SU-DHL-6 (cell line): Measurements from ENCODE around the gene CCP110.

Source experiments
- H2AFZ ChIP-seq: fragments of 200-600 bp; sonication (generic); 2 replicates; pipeline ENCODE4 v1.6.1; 2014; ENCODE audit warnings: low read depth, mild to moderate bottlenecking, moderate library complexity, mixed read lengths, antibody characterized with exemption, low read length; ENCODE audit not compliant: severe bottlenecking
- H3F3A ChIP-seq: fragments of 200-600 bp; shearing (Covaris generic); 2 replicates; pipeline ENCODE4 v1.6.0; 2016; ENCODE audit warnings: antibody characterized with exemption, mild to moderate bottlenecking; ENCODE audit not compliant: insufficient read depth
- H3K27ac ChIP-seq: fragments of 200-600 bp; sonication (generic); 2 replicates; pipeline ENCODE4 v1.5.1; 2016; ENCODE audit warnings: low read depth, mild to moderate bottlenecking, low read length, moderate library complexity, mixed read lengths
- H3K27me3 ChIP-seq: fragments of 200-600 bp; sonication (generic), shearing (Covaris generic); 2 replicates; pipeline ENCODE4 v1.6.0; 2014; ENCODE audit warnings: mild to moderate bottlenecking, low read length
- H3K36me3 ChIP-seq: fragments of 200-600 bp; sonication (generic); 2 replicates; pipeline ENCODE4 v1.6.1; 2014; ENCODE audit warnings: mild to moderate bottlenecking, low read length, mixed read lengths
- H3K4me2 ChIP-seq: fragments of 300-600, 200-600 bp; shearing (Covaris generic), sonication (generic); 2 replicates; pipeline ENCODE4 v1.6.0; 2014; ENCODE audit warnings: low read length, low read depth, mild to moderate bottlenecking; ENCODE audit not compliant: poor library complexity, severe bottlenecking
- H3K4me3 ChIP-seq: fragments of 200-600 bp; sonication (generic); 2 replicates; pipeline ENCODE4 v1.5.1; 2014; ENCODE audit warnings: antibody characterized with exemption, low read length, mild to moderate bottlenecking, mixed read lengths; ENCODE audit not compliant: insufficient read depth, poor library complexity, severe bottlenecking
- H3K79me2 ChIP-seq: fragments of 200-600 bp; sonication (generic); 2 replicates; pipeline ENCODE4 v1.6.1; 2014; ENCODE audit warnings: mild to moderate bottlenecking, low read length, moderate library complexity; ENCODE audit not compliant: insufficient read depth
- H3K9ac ChIP-seq: fragments of 200-600 bp; sonication (generic); 2 replicates; pipeline ENCODE4 v1.7.0; 2014; ENCODE audit warnings: mild to moderate bottlenecking, low read length
- H3K9me2 ChIP-seq: fragments of 200-600 bp; sonication (generic); replicated peaks from 2 replicates; pipeline ENCODE4 v1.6.1; 2014; ENCODE audit warnings: low read length; ENCODE audit not compliant: insufficient read depth
- H3K9me3 ChIP-seq: fragments of 200-600 bp; sonication (generic); 2 replicates; pipeline ENCODE4 v1.6.1; 2014; ENCODE audit warnings: low read length, mixed read lengths; ENCODE audit not compliant: insufficient read depth
- H4K20me1 ChIP-seq: fragments of 200-600 bp; sonication (generic); 2 replicates; pipeline ENCODE4 v1.6.1; 2014; ENCODE audit warnings: low read depth, mild to moderate bottlenecking, antibody characterized with exemption, low read length, moderate library complexity, mixed read lengths
- EZH2phosphoT487 ChIP-seq: fragments of 200-600 bp; sonication (generic), shearing (Covaris generic); conservative IDR thresholded peaks from 2 replicates; pipeline ENCODE4 v1.6.1; 2018; ENCODE audit warnings: mild to moderate bottlenecking, antibody characterized with exemption, low read length, moderate library complexity, mixed read lengths
- TF ChIP-seq, protein P1 (sequence below): fragments of 200-600 bp; sonication (generic); IDR thresholded peaks from one replicate; pipeline ENCODE4 v1.5.1; 2017; ENCODE audit warnings: antibody characterized with exemption, mild to moderate bottlenecking, low read length, moderate library complexity; ENCODE audit not compliant: insufficient read depth, poor library complexity, severe bottlenecking

The CCP110 gene

DNA sequence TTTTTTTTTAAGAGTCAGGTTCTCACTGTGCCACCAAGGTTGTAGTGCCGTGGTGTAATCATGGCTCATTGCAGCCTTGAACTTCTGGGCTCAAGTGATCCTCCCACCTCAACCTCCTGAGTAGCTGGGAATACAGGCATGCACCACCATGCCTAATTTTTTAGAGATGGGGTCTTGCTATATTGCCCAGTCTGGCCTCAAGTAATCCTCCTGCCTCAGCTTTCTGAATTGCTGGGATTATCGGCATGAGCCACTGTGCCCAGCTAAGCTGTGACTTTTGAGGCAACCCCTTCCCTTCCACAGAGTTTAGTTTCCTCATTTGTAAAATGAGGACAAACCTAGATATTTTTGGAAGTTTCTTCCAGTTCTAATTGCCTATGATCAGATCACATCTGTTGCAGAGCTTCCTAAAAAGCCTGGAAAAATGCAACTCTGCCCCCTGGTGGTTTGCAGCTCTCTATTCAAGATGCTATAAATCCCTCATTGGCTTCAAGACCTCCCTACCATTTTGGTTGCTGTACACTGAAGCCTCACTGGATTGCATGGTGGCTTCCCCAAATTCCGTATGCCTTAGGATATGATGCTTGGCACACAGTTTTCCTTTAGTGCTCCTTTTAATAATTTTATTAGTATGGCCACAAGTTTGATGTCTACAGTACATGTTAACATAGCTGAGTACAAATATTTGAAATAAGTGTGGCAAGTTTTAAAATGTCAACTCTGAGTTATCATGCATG is 21.2 kb upstream of the CCP110 start:
- Histone ChIP-seq H3K9me3 (no peaks in the 10 kb centered on the region), H3K36me3 (peaks cover 21% of the 10 kb centered on the region), H3K4me3 (no peak overlapping the region), H3K9me2 (no peaks in the 10 kb centered on the region), H4K20me1 (no peaks in the 10 kb centered on the region), H3K4me2 (no peak overlapping the region), H3F3A (no peaks in the 10 kb centered on the region), H3K79me2 (no peaks in the 10 kb centered on the region), H2AFZ (no peak overlapping the region), H3K27ac (no peak overlapping the region), H3K9ac (no peak overlapping the region), H3K27me3 (no peaks in the 10 kb centered on the region)
- no peak for TF ChIP-seq EZH2phosphoT487
- TF ChIP-seq, protein P1, sequence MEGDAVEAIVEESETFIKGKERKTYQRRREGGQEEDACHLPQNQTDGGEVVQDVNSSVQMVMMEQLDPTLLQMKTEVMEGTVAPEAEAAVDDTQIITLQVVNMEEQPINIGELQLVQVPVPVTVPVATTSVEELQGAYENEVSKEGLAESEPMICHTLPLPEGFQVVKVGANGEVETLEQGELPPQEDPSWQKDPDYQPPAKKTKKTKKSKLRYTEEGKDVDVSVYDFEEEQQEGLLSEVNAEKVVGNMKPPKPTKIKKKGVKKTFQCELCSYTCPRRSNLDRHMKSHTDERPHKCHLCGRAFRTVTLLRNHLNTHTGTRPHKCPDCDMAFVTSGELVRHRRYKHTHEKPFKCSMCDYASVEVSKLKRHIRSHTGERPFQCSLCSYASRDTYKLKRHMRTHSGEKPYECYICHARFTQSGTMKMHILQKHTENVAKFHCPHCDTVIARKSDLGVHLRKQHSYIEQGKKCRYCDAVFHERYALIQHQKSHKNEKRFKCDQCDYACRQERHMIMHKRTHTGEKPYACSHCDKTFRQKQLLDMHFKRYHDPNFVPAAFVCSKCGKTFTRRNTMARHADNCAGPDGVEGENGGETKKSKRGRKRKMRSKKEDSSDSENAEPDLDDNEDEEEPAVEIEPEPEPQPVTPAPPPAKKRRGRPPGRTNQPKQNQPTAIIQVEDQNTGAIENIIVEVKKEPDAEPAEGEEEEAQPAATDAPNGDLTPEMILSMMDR, result peak; percentile 65

DNA sequence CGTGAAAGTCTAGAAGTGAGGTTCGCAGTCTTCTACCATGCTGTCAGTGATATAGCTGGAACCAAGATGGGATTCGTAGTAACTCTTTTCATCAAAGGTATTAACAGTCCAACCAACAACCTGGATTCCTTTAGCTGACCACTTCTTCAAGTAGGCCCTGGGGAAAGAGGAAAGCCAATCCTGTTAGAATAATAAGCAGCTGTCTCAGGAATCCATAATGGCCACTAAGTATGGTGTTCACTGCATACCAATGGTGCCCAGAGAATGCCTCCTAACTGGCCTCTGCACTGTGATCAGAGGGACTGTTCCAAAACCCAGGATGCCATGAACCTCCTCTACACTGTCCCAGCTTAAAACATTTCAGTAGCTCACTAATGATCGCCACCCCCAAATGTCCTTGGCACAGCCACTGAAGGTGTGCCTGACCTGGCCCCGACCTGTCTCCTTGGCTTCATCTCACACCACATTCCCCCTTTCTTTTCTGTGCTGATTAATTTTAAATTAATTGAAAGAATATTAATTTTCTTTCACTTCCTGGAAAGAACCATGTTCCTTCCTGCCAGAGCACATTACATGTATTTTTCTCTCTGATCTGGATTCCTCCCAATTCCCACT is 20.2 kb upstream of the CCP110 start:
- Histone ChIP-seq H2AFZ (no peak overlapping the region), H3K36me3 (peaks cover 21% of the 10 kb centered on the region), H4K20me1 (no peaks in the 10 kb centered on the region), H3K4me3 (no peak overlapping the region), H3K4me2 (no peak overlapping the region), H3K79me2 (no peaks in the 10 kb centered on the region), H3K27ac (no peak overlapping the region), H3K9ac (no peak overlapping the region), H3F3A (no peaks in the 10 kb centered on the region), H3K27me3 (no peaks in the 10 kb centered on the region), H3K9me2 (no peaks in the 10 kb centered on the region), H3K9me3 (no peaks in the 10 kb centered on the region)
- TF ChIP-seq, protein P1, result no peak
- TF ChIP-seq EZH2phosphoT487, result no peak

DNA sequence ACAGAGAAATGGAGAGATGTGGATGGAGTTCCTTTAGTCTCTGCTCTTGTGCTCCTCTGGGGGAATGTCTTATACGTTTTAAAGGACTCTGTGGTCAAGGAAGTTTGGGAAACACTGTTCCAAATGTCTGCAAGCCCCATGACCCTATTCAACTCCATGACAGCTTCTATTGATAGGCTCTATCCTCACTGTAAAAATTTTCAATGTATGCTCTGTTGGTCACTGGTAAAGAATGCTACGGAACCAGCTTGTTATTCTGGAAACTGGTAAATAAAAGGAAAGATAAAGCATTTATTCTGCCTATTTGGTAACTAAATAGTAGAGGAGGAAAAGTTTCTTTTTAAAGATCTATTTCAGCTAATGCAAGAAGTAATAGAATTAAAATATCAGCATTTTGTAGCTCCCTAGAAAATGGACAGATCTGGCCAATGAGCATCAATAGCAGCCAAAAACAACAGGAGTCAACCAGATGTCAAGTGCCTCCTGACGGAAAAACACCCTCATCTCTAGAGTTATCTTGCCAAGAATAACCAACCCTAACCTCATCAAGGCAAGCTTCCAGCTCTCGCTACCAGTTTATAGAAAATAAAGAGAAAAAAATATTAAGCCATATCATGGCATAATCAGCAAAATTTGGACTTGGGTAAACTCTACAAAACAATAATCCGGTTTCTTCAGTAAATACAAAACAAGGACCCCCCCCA is 18.0 kb upstream of the CCP110 start:
- TF ChIP-seq, protein P1, result no peak
- TF ChIP-seq EZH2phosphoT487, result no peak
- Histone ChIP-seq H3K9me3 (no peaks in the 10 kb centered on the region), H3K27me3 (no peaks in the 10 kb centered on the region), H3K4me2 (no peak overlapping the region), H3F3A (no peaks in the 10 kb centered on the region), H3K9ac (no peak overlapping the region), H2AFZ (no peak overlapping the region), H3K9me2 (no peaks in the 10 kb centered on the region), H3K27ac (no peak overlapping the region), H3K36me3 (peaks cover 21% of the 10 kb centered on the region), H3K79me2 (no peaks in the 10 kb centered on the region), H3K4me3 (no peak overlapping the region), H4K20me1 (no peaks in the 10 kb centered on the region)
